MCF 10A (cell line): ENCODE measurements around the gene SLC45A1. TPM values are rescaled to one million over a fixed set of nuclear protein-coding genes. Genes with fewer than 3 reads are reported as not detected.
A peak's percentile ranks its signal among the peaks of the same experiment; 100 is the strongest.

Experiments used
- BruUV-seq: library from RNA; stranded (reverse); fragments of 400-500 nt; replicated peaks from 2 replicates; lab custom pipeline; 2021; lab: Mats Ljungman, UMichigan
- CTCF ChIA-PET: fragments of 300-600 bp; sonication (Branson Sonifier 250); formaldehyde crosslinking; extraction: SDS; loops from one replicate; lab custom pipeline; 2021; ENCODE audit warnings: antibody characterized with exemption, inconsistent platforms; lab: Yijun Ruan, JAX
- POLR2A ChIA-PET: fragments of 300-600, 350-650 bp; sonication (Branson Sonifier 250); formaldehyde crosslinking; extraction: SDS; loops from one replicate; lab custom pipeline; 2020; ENCODE audit warnings: antibody characterized with exemption, inconsistent platforms; lab: Yijun Ruan, JAX
- DNase-seq: peaks from one replicate; pipeline ENCODE4 v3.0.0-alpha.2; 2018; ENCODE audit not compliant: unreplicated experiment
- H3K27ac Mint-ChIP-seq: one replicate; pipeline ENCODE4 v1.8.0; 2022; ENCODE audit warnings: mild to moderate bottlenecking, low read depth, mixed read lengths; ENCODE audit not compliant: unreplicated experiment
- H3K27me3 Mint-ChIP-seq: one replicate; pipeline ENCODE4 v1.8.0; 2022; ENCODE audit warnings: mixed read lengths; ENCODE audit not compliant: insufficient read depth, unreplicated experiment
- H3K36me3 Mint-ChIP-seq: one replicate; pipeline ENCODE4 v1.8.0; 2022; ENCODE audit warnings: mild to moderate bottlenecking, moderate library complexity, mixed read lengths; ENCODE audit not compliant: insufficient read depth, unreplicated experiment
- H3K4me1 Mint-ChIP-seq: one replicate; pipeline ENCODE4 v1.8.0; 2022; ENCODE audit warnings: mixed read lengths; ENCODE audit not compliant: insufficient read depth, unreplicated experiment
- H3K4me3 Mint-ChIP-seq: one replicate; pipeline ENCODE4 v1.8.0; 2022; ENCODE audit warnings: mild to moderate bottlenecking, moderate library complexity, mixed read lengths; ENCODE audit not compliant: unreplicated experiment
- H3K9me3 Mint-ChIP-seq: one replicate; pipeline ENCODE4 v1.8.0; 2022; ENCODE audit warnings: mixed read lengths; ENCODE audit not compliant: unreplicated experiment
- intact Hi-C: fragments of 100-400 bp; cut with micrococcal nuclease; formaldehyde crosslinking; loops from 2 replicates; pipeline ENCODE4 v1.14.1; 2022
- total RNA-seq: library from RNA; stranded (reverse); gene quantifications from 2 replicates; pipeline ENCODE4 v1.2.3, GENCODE V29; 2022
- TF ChIP-seq, protein P1 (sequence below): fragments of 200-600 bp; IDR thresholded peaks from one replicate; pipeline ENCODE4 v1.8.0; 2022; ENCODE audit warnings: antibody characterized with exemption, mild to moderate bottlenecking; ENCODE audit not compliant: unreplicated experiment

Gene SLC45A1
- total RNA-seq, 1 experiment from 2014 or later: 0.30 TPM

- POLR2A ChIA-PET: interaction anchor here (0.6 to 1.2 kb wide), 5 partner anchors 34 to 390 kb away, joined by 3 to 4 read pairs (median 3); partner anchors contain the start of gene PARK7
- DNase-seq: no peak
- Mint-ChIP-seq H3K27ac (no peak overlapping the region), H3K36me3 (peaks cover 51% of the 10 kb centered on the region), H3K4me3 (no peak overlapping the region), H3K27me3 (no peaks in the 10 kb centered on the region), H3K9me3 (no peaks in the 10 kb centered on the region), H3K4me1 (peaks cover 11% of the 10 kb centered on the region)
- no TSS peak for BruUV-seq
- CTCF ChIA-PET: interaction anchor here (0.5 to 2.5 kb wide), 13 partner anchors 9 to 456 kb away, joined by 3 to 23 read pairs (median 4); no protein-coding TSS in a partner anchor
- TF ChIP-seq, protein P1, sequence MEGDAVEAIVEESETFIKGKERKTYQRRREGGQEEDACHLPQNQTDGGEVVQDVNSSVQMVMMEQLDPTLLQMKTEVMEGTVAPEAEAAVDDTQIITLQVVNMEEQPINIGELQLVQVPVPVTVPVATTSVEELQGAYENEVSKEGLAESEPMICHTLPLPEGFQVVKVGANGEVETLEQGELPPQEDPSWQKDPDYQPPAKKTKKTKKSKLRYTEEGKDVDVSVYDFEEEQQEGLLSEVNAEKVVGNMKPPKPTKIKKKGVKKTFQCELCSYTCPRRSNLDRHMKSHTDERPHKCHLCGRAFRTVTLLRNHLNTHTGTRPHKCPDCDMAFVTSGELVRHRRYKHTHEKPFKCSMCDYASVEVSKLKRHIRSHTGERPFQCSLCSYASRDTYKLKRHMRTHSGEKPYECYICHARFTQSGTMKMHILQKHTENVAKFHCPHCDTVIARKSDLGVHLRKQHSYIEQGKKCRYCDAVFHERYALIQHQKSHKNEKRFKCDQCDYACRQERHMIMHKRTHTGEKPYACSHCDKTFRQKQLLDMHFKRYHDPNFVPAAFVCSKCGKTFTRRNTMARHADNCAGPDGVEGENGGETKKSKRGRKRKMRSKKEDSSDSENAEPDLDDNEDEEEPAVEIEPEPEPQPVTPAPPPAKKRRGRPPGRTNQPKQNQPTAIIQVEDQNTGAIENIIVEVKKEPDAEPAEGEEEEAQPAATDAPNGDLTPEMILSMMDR: no peak
- intact Hi-C loops: no loop called here
These were observed 33.2 kb downstream of the SLC45A1 start for GRCh38 chr1:8350914-8351684.

DNA sequence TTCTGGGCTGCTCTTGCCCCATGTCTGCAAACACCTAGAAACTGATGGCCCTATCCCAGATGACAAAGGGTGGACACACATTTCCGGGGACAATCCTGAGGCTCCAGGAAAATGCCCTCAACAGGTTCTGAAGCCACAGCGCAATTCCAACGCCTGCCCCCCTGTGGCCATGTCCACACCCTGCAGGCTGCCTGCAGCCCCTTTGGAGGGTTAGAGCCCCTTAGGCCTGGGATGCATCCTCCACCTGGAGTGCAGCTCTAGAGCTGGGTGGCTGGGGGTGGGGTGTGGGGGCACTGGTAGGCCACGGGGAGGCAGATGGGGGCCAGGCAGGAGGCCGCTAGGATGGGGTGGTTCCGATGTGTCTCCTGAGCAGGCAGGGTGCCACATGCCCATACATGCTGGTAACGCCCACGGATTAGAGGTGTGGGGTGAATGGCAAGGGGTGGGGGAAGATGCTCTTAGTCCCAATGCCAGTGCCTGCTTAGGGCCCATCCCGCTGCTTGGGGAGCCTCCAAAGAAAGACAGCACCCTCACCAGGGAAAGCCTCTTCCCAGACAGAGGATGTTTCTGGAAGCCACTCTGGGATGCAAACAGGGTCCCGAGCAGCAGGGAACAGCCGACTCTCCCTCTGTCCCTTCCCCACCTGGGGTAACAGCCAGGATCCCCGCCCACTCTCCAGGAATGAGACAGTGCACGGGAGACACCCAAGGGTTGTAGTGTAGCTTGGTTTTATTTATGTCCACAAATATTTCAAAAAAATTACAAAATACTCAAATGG, 34.0 kb downstream of the SLC45A1 start:
- Mint-ChIP-seq H3K4me1 (peaks cover 13% of the 10 kb centered on the region), H3K27me3 (no peaks in the 10 kb centered on the region), H3K36me3 (peaks cover 54% of the 10 kb centered on the region), H3K4me3 (no peak overlapping the region), H3K9me3 (no peaks in the 10 kb centered on the region), H3K27ac (no peak overlapping the region)
- ChIA-PET POLR2A (interaction anchor here (0.7 to 1.2 kb wide), 2 partner anchors 33 to 390 kb away, joined by 3 to 4 read pairs; partner anchors contain the start of gene PARK7), CTCF (interaction anchor here (0.6 to 1.8 kb wide), 9 partner anchors 9 to 456 kb away, joined by 3 to 7 read pairs (median 3); no protein-coding TSS in a partner anchor)
- BruUV-seq: no TSS peak
- intact Hi-C loops: no loop called here
- peak; percentile 59 for DNase-seq
- TF ChIP-seq, protein P1: peak; percentile 53

- BruUV-seq: TSS peak; percentile 26
- ChIA-PET POLR2A (interaction anchor here (0.5 kb wide), 1 partner anchor 231 kb away, joined by 4 read pairs; no protein-coding TSS in a partner anchor), CTCF (interaction anchor here (0.6 to 1.2 kb wide), 5 partner anchors 9 to 374 kb away, joined by 3 to 4 read pairs (median 3); no protein-coding TSS in a partner anchor)
- Mint-ChIP-seq H3K4me3 (no peak overlapping the region), H3K27ac (no peak overlapping the region), H3K9me3 (no peaks in the 10 kb centered on the region), H3K36me3 (peaks cover 59% of the 10 kb centered on the region), H3K4me1 (peaks cover 16% of the 10 kb centered on the region), H3K27me3 (no peaks in the 10 kb centered on the region)
- TF ChIP-seq, protein P1: no peak
- DNase-seq: no peak
- intact Hi-C loops: no loop called here
These were observed 34.5 kb downstream of the SLC45A1 start for GRCh38 chr1:8352471-8352845.
